Esophagus squamous epithelium (tissue), 4 donors: ENCODE results near the gene CCT8.

Experiments
- CTCF ChIP-seq, 6 experiments: fragments of 450-650 bp in 4 of 6; fragments of 200-600 bp in 2 of 6; sonication (generic) in 2 of 6; IDR thresholded peaks; one replicate each; pipeline ENCODE4 v1.5.1; 2016 to 2019; ENCODE audit warnings: antibody characterized with exemption in 6 of 6, mild to moderate bottlenecking in 4 of 6, moderate library complexity in 4 of 6
- POLR2A ChIP-seq, 4 donors: fragments of 450-650 bp; IDR thresholded peaks; one replicate each; pipeline ENCODE4 v1.6.1; 2017; ENCODE audit warnings: antibody characterized with exemption in 4 of 4, mild to moderate bottlenecking in 4 of 4, moderate library complexity in 3 of 4

- no peak for TF ChIP-seq CTCF (IDR thresholded peaks at IDR 0.05)
- no peak for TF ChIP-seq POLR2A (IDR thresholded peaks at IDR 0.05)
These were observed 21.2 kb downstream of the CCT8 start for GRCh38 chr21:29052224-29052623.
